Colon (tissue), 2 donors: ENCODE measurements around the gene ZNRD2.
"Not testable (repeated sequence)": the region's sequence is repeated elsewhere in the genome, so short reads cannot be mapped to it uniquely, and the experiment has no call there.

Experiments used
- FAIRE-seq: peaks from 2 replicates; lab custom pipeline; 2012; peaks lifted over from hg19 to GRCh38; lab: Jason Lieb, UNC
- donor health status: control.
- donor health status: control.

Gene ZNRD2

GRCh38 chr11:65555693-65556231 lies 14.5 kb upstream of the ZNRD2 start:
- no peak for FAIRE-seq

GRCh38 chr11:65556470-65557279 lies 13.6 kb upstream of the ZNRD2 start:
- FAIRE-seq = no peak

GRCh38 chr11:65557280-65558001 lies 12.8 kb upstream of the ZNRD2 start:
- FAIRE-seq = no peak

- no peak for FAIRE-seq
These were observed 12.0 kb upstream of the ZNRD2 start, which contains the start of gene LTBP3 for GRCh38 chr11:65558002-65558929. LTBP3 (minus strand) TSS chr11:65558359; CDS start chr11:65557959, 400 bp downstream.

- no peak for FAIRE-seq
These were observed 11.3 kb upstream of the ZNRD2 start for GRCh38 chr11:65558930-65559509.

GRCh38 chr11:65559535-65559934 lies 10.7 kb upstream of the ZNRD2 start:
- FAIRE-seq = no peak

GRCh38 chr11:65559951-65560537 lies 10.2 kb upstream of the ZNRD2 start:
- FAIRE-seq = no peak

GRCh38 chr11:65560555-65561418 lies 9.5 kb upstream of the ZNRD2 start:
- no peak for FAIRE-seq

- FAIRE-seq = no peak
These were observed 8.3 kb upstream of the ZNRD2 start for GRCh38 chr11:65562020-65562419.

GRCh38 chr11:65562788-65563187 lies 7.5 kb upstream of the ZNRD2 start:
- FAIRE-seq = no peak

- FAIRE-seq = no peak
These were observed 6.7 kb upstream of the ZNRD2 start for GRCh38 chr11:65563601-65564000.

- not testable (repeated sequence) for FAIRE-seq
These were observed 5.3 kb upstream of the ZNRD2 start for GRCh38 chr11:65564879-65565559.

GRCh38 chr11:65565624-65566453 lies 4.4 kb upstream of the ZNRD2 start:
- no peak for FAIRE-seq

GRCh38 chr11:65569164-65569972 lies 909 bp upstream of the ZNRD2 start:
- FAIRE-seq = no peak

GRCh38 chr11:65571420-65571819 lies 1.1 kb downstream of the ZNRD2 start:
- no peak for FAIRE-seq

- no peak for FAIRE-seq
These were observed 1.7 kb downstream of the ZNRD2 start for GRCh38 chr11:65571940-65572339.

- no peak for FAIRE-seq
These were observed 2.2 kb downstream of the ZNRD2 start, which contains the start of gene FAM89B for GRCh38 chr11:65572356-65573051. FAM89B (plus strand) TSS chr11:65572538; CDS start chr11:65572670, 132 bp downstream.
